ENCODE results near the gene KERA.

KERA gene

DNA sequence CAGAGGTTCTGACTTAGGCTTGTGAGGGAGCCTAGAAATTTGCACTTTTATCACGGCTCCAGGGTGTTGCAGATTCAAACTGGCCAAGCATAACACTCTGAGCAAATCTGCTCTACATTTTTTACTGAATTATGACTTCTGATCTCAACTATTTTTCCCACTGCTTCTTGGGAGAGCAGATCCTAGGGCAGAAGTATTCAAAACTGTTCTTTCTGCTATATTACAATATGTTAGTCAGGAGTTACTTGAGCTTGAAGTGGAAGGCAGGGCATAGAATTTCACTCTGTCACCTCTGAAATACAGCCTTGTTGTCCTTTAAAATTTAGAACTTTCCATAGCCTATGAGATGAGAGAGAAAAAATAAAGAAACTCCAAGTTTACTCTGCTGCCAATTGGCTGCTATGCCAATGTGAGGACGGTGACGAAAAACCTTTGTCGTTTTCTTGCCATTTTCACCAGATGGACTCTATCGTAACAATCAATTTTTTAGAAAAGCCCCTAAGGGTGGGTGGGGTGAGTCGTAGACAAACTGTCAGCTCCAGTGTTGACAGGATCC is 16.4 kb upstream of the KERA start:
- peak; percentile 25 for DNase-seq (ENCODE audit: low read depth)
- TF ChIP-seq, protein P1, sequence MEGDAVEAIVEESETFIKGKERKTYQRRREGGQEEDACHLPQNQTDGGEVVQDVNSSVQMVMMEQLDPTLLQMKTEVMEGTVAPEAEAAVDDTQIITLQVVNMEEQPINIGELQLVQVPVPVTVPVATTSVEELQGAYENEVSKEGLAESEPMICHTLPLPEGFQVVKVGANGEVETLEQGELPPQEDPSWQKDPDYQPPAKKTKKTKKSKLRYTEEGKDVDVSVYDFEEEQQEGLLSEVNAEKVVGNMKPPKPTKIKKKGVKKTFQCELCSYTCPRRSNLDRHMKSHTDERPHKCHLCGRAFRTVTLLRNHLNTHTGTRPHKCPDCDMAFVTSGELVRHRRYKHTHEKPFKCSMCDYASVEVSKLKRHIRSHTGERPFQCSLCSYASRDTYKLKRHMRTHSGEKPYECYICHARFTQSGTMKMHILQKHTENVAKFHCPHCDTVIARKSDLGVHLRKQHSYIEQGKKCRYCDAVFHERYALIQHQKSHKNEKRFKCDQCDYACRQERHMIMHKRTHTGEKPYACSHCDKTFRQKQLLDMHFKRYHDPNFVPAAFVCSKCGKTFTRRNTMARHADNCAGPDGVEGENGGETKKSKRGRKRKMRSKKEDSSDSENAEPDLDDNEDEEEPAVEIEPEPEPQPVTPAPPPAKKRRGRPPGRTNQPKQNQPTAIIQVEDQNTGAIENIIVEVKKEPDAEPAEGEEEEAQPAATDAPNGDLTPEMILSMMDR (conservative IDR thresholded peaks at IDR 0.05; ENCODE audit: low read length): no peak
- no peak overlapping the region for H3K4me3 ChIP-seq (ENCODE audit: low read length)

DNA sequence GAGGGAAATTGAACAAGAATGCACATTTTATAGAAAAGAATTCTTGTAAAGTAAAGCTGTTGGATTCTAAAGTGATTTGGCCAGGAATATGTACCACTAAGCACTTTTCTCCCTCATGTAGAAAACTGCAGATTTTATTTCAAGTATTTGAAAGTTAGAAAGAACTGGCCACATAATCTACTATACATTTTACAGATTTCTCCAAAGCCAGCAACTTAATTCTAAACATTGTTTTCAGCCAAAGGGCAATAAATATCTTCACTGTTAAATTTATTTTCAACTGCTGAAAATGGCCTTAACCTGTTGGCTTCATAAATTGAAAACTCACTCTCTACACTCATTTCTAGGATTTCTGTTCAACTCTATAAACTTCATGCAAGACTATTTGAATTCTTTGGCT is 15.6 kb upstream of the KERA start:
- no peak overlapping the region for H3K4me3 ChIP-seq (ENCODE audit: low read length)
- TF ChIP-seq, protein P1 (conservative IDR thresholded peaks at IDR 0.05; ENCODE audit: low read length): no peak
- no peak for DNase-seq (ENCODE audit: low read depth)

DNA sequence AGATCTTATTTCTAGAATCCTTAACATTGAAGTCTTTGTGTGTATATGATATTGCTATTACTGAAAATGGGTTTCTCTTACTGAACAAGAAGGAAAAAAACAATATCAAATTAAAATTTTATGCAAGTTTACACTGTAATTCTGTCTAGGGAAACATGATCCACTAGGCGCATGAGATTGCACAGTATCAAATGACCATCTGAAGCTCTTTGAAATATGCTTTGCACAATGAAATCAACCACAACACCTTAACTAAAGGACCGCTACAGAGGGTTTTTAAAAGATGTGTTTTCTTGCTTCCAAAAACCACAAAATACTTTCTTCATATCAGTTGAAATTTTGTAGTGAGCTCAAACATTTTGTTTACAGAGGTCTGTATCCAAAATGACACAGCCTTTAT is 15.1 kb upstream of the KERA start:
- no peak overlapping the region for H3K4me3 ChIP-seq (ENCODE audit: low read length)
- no peak for DNase-seq (ENCODE audit: low read depth)
- TF ChIP-seq, protein P1 (conservative IDR thresholded peaks at IDR 0.05; ENCODE audit: low read length): no peak

DNA sequence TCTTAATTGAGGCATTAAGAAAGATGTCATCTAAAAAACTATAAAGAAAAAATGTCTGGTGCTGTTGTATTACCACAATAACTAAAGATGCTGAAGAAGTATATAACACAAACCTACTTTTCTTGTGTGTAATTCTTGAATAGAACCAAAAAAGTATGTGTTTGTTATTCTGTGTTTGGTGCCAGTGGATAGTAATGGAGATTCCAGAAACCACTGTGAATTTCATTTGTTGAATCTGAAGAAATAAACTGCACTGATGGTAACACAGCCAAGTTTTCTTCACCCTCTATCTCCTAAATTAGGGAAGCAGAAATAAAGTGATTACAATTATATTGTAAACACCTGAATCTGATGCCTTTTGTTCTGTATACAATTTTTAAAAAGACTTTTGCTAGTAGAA is 13.1 kb upstream of the KERA start:
- TF ChIP-seq, protein P1 (conservative IDR thresholded peaks at IDR 0.05; ENCODE audit: low read length): no peak
- DNase-seq (ENCODE audit: low read depth): no peak
- no peak overlapping the region for H3K4me3 ChIP-seq (ENCODE audit: low read length)

DNA sequence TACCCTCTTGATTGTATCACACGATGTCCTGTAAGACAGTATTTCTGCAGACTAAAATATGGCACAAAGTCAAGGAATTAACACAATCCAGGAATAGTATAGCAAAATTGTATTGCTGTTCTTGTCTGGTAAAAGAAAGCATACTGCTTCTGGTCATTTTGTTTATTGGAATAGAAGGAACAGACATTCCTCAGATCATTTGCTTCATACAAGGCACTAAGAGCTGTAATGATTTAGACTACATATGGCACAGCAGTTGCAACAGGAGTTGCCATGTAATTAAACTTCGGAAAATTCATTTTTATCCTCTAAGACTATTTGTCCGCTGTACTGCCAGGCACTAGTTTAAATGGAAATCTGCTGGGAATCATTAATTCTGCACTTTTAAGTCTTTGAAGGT is 7.6 kb upstream of the KERA start:
- DNase-seq (ENCODE audit: low read depth): no peak
- TF ChIP-seq, protein P1 (conservative IDR thresholded peaks at IDR 0.05; ENCODE audit: low read length): no peak
- H3K4me3 ChIP-seq (ENCODE audit: low read length): no peak overlapping the region

DNA sequence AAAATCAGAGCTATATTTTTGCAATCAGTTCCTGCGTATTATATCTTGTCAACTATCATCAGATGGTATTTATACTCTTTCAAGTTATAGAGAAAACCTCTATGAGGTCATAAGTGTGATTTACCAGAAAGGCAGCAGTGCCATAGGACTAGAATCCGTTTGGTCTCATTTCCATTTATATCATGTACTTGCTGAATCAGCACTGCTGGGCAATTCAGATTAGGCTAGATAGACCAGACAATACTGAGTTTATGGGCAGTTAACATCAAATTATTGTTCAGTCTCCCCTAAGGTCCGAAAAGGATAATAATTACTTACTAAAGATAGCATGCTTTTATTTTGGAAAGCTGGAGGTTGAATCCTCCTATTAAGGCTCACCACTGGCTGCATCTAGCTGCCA is 6.8 kb upstream of the KERA start:
- TF ChIP-seq, protein P1 (conservative IDR thresholded peaks at IDR 0.05; ENCODE audit: low read length): no peak
- no peak overlapping the region for H3K4me3 ChIP-seq (ENCODE audit: low read length)
- DNase-seq (ENCODE audit: low read depth): no peak

DNA sequence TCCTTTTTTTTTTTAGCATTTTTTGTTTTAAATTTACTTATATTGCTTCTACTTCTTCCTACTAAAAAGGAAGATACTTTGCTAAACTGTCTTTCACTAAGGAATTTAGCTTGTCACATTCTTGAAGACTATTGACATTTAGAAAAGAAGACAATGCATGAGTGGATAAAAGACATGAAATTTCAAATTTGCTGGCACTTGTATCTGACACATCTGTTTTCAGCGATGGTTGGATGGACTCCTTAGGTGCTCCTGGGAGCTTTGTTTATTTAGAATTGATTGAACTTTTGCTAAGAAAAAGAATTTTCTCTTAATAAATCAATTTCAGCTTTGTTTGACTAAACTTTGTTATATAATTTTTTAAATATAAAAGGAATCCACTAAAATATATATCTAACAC is 3.3 kb upstream of the KERA start:
- no peak for DNase-seq (ENCODE audit: low read depth)
- no peak overlapping the region for H3K4me3 ChIP-seq (ENCODE audit: low read length)
- TF ChIP-seq, protein P1 (conservative IDR thresholded peaks at IDR 0.05; ENCODE audit: low read length): no peak
